LoVo (cell line): ENCODE data around the gene LRRC15.
A peak's percentile ranks its signal among the peaks of the same experiment; 100 is the strongest.

ENCODE experiments used
- DNase-seq: peaks from one replicate; pipeline ENCODE4 v3.0.0-alpha.2; 2016; ENCODE audit warnings: low spot score

LRRC15 gene

DNA sequence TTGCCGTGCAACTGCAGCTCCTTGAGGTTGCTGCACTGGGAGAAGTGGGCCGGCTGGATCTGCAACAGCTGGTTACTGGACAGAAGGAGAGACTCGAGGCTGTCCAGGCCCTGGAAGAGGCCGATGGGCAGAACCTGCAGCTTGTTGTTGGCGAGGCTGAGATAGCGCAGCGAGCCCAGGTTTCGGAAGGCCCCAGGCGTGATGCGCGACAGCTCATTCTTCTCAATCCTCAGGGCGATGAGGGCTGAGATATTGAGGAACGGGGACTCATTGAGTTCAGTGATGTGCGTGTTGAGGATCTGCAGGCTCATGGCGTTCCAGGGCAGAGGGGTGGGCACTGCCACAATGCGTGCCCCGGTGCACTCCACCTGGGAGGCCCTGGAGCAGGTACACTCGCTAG lies 9.0 kb downstream of the LRRC15 start:
- DNase-seq: no peak

DNA sequence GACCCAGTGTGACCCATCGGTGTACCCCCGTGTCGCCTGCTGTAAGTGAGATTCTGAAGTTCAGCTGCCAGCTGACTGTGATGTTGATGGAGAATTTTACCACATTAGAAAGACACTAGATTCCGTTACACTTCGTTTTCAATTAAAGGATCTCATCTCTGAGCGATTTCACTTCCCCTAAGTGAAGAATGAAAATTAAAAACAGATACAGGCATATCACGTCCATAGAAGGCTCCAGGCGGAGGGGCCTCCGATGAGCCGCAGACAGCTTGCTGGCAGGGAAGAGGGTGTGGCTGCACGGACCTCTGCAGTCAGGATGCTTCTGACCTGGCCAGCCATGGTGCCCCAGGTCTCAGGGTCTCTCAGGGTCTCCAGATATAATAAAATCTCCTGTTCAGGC lies 11.9 kb downstream of the LRRC15 start:
- no peak for DNase-seq

DNA sequence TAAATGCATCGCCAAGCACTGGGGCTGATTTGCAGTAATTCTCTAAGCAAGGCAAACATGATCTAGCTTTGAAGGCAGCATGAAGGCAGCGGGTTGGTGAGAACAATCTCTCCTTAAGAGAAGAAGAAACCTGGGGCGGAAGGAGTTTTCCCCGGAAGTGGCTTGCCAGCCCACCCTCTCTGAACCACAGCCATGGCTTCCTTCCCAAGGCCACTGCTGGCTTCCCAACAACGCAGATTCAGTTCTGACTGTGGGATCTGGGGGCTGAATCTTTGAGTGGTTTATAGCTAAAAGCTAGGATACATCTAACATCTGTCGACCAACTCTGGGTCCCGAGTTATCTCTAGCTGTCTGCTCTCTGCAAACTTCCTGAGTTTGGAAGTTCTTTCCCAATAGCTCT lies 14.2 kb downstream of the LRRC15 start:
- no peak for DNase-seq

DNA sequence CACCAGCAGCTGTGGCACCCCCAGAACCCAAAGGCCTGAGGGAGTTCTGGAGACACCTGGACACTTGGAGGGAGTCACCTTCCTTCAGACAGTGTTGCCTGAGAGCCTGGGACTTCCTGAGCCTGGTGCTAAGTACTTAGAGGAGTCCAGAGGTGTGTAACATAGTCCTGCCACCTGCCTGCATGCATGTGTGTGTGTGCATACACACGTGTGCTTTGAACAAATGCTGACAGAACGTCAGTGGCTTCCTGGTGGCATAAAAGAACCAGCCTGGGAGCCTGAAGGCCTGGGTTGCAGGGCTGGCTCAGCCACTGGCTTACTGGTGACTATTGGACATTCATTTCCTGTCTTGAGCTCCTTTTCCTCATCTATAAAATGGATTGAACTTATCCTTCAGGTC lies 15.2 kb downstream of the LRRC15 start:
- DNase-seq: no peak

DNA sequence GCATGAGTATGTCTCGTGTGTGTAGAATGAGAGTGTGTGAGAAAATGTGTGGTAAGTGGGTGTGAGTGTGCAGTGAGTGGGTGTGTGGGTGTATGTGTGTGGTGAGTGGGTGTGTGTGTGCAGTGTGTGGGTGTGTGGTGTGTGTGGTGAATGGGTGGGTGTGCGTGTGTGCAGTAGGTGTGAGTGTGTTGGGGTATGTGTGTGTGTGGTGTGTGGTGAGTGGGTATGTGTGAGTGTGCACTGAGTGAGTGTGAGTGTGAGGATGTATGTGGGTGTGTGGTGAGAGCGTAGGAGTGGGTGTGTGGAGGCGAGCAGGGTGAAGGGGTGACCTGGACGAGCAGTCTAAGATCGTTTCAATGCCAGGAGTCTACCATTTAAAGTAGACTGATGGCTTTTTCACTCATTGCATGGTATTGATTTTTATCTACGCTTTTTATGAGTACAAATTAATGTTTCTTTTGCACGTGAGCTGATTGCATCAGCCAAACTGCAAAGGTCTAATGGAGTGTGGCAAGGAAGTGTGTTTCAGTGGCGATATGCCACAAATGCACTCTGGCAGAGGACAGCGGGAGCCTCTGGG lies 16.8 kb downstream of the LRRC15 start:
- no peak for DNase-seq

DNA sequence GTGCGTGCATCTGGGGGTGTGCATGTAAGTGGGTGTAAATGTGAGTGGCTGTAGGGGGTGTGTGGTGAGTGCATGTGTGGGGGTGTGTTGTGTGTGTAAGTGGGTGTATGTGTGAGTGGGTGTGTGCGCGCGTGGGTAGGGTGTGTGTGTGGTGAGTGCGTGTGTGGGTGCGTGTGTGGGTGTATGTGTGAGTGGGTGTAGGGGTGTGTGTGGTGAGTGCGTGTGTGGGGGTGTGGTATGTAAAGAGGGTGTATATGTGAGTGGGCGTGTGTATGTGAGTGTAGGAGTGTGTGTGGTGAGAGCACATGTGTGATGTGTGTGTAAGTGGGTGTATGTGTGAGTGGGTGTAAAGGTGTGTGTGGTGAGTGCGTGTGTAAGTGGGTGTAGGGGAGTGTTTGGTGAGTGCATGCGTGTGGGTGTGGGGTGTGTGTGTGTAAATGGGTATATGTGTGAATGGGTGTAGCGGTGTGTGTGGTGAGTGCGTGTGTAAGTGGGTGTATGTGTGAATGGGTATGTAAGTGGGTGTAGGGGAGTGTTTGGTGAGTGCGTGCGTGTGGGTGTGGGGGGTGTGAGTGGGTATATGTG lies 17.5 kb downstream of the LRRC15 start:
- DNase-seq: no peak

DNA sequence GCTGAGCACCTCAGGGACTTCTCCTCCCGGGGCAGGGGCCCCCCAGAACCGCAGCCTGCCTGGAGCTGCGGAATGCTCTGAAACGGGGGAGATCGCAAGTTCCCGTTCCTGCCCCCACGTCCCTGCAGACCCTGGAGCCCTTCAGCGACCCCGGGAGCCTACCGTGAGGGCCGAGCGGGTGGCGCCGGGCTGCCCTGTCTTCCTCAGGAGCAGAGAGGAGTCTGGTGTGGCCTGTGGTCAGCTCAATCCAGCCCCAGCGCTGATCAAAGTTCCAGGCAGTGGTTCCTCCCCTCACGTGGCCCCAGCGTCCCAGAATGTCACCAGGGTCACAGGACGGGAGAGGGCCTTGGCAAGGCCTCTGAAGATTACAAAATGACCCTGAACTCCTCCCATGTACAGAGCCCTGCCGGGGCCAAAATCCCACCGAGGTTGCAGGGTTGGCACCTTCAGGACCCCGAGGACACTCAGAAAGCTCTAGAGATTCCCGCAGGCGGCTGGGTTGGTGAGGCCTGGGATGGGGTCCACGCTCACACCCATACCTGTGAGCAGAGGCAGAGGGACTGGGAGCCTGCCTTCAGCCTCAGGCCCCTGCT lies 18.4 kb downstream of the LRRC15 start, which contains the start of gene CPN2:
TSS of gene CPN2 (minus strand) at position 249 of the 593 bp plus-strand sequence. CDS start 8,626 bp downstream, outside the sequence.
- DNase-seq: no peak

DNA sequence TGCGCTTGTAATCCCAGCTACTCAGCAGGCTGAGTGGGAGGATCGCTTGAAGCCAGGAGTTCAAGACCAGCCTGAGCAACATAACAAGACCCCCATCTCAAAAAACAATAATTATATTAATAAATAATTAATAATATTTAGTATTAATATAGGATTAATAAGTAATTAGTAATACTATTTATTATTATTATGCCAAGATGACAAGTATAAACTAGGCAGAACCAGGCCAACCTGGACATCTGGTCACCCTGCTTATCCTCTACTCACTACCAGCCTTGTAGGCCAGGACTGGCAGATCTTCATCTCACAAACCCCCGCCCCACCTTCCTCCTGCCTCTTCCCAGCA lies 18.8 kb downstream of the LRRC15 start:
- DNase-seq: no peak

DNA sequence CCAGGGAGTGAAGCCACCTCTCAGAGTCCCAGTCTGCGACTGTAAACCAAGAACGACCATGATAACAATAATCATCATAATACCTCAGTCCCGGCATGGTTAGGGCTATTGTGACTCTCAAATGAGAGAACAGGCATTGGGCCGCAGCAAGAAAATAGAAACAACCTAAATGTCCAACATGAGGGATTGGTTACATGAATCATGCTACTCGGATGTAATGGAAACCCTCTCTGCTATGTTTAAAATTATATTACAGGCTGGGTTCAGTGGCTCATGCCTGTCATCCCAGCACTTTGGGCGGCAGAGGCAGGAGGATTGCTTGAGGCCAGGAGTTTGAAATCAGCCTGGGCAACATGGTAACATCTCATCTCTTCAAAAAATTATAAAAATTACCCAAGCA lies 21.2 kb downstream of the LRRC15 start:
- DNase-seq: no peak

DNA sequence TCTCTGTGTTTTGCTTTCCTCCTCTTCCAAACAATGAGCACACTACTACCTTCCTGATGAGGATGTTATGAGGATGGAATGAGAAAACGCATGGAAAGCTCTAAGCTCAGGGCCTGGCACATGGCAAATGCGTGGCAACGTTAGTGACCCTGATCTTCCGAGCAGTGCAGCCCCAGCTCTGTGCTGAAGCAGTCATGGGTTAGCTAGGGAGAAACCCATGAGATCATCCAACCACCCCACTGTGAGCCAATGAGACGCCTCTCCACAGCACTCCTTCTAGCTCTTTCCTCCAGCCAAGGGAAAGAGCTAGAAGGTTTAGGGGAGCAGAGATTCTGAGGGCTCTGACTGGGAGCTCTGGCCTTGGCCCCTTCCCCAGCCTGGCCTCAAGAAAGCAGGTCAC lies 22.9 kb downstream of the LRRC15 start:
- no peak for DNase-seq

DNA sequence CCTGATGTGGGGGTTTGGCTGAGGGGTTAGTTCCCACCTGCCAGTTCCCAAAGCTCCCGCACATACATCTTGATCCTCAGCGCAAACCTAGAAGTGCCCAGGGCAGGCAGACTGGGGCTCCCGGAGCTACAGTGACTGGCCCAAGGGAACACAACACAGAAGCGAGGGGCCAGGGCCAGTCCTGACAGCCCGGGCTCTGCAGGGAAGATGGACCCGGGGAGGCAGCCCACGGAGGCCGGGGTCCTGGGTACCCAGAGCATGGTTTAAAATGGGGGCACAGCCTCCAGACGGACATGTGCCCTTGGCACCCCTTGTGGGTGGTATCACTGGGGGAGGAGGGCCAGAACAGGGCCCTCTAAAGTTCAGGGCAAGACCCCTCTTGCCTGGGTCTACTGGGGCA lies 23.5 kb downstream of the LRRC15 start:
- no peak for DNase-seq

DNA sequence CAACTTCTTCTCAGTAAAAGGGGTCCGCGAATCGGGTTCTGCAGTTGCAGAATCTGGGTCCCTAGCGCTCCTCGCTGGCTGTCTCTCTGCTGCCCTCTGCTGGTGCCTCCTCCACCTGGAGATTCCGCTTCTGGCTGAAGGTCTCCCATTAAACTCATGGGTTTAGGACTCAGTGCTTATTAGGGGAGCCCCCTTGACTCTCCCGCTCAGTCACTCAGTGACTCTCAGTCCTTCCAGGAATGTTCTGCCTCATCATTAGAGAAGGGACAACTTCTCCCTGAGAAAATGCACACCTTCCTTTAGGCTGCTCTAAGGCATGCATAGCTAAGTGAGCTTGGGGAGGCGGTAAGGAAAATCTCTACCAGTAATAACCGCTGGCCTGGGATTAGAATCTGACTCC lies 25.5 kb downstream of the LRRC15 start:
- peak; percentile 66 for DNase-seq

DNA sequence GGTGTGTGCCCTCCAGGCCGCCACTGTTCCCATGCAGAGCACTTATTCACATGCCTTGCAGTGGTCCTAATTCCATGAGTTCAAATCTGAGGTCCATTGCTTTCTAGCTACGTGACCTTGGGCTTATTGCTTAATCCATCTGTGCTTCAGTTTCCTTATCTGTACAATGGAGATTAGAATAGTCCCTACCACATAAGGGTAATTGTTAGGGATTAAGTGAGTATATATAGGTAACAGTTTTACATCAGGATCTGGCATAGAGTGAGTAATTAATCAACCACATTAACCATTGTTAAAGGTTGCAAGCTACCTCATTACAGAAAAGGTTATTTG lies 26.0 kb downstream of the LRRC15 start:
- DNase-seq: no peak

DNA sequence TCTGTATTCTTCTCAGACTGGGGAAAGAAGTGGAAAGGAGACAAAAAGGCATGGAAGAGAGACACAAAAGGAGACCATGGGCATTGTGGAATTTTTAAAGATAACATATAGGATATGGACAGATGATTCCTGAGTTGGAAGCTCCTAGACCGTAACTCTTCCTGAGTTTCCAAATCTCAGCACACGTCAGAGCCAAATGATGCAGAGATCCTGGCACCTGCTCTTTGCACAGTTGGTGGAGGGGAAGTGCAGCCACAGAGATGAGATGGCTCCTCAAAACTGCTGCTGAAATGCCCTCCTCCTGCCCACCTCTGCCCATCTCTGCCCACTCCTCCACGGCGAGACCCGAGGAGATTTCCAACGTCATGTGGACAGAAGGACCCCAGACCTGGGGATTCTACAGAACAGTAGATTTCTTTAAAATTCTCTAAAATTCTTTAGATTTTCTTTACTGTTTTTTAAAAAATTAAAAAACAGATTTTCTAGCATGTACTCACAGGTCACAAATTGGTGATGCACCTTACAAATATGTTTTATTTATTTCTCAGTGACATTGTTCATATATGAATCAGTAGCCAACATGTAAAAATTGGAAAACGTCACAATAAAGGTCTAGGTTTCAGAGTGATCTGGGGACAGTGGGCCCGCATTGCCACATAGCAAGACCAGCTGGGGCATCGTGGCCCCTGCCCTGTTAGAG lies 26.5 kb downstream of the LRRC15 start:
- no peak for DNase-seq

DNA sequence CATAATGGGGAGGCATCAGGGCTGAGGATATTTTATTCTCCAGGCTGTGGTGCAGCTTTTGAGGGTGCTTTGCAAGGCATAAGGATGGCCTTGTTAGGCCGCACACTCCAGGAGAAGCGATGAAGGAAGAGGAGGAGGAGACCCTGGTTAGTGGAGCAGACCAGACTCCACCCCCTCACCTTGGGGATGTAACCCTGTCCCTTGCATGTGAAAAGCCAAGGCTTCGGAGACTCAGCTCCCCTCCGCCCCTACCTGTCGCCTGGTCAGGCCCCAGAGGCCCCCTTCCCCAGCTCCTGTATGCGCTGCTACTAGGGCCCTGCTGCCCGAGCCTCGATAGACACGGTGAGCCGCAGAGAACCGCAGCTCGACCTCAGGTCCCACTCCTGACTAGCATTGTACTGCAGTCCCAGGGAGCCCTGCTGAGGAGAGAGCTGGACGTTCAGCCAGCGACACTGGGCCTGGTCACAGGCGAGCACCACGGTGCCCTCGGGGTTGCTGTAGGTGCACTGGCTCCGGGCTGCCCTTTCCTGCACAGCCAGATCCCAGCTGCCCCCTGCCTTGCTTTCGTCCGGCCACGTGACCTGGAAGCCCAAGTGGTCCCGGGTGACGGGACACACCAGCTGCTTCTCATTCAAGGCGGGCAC lies 28.7 kb downstream of the LRRC15 start:
- DNase-seq: no peak

DNA sequence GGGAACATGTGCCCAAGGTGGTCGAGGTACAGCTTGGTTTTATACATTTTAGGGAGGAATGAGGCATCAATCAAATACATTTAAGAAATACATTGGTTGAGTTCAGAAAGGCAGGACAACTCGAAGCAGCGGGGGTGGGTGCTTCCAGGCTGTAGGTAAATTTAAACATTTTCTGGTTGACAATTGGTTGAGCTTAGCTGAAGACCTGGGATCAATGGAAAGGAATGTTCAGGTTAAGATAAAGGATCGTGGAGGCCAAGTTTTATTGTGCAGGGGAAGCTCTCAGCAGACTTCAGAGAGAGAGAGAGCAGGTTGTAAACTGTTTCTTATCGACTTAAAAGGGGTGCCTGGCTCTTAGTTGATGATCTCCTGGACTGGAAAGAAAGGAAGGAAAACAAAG lies 29.7 kb downstream of the LRRC15 start:
- no peak for DNase-seq

DNA sequence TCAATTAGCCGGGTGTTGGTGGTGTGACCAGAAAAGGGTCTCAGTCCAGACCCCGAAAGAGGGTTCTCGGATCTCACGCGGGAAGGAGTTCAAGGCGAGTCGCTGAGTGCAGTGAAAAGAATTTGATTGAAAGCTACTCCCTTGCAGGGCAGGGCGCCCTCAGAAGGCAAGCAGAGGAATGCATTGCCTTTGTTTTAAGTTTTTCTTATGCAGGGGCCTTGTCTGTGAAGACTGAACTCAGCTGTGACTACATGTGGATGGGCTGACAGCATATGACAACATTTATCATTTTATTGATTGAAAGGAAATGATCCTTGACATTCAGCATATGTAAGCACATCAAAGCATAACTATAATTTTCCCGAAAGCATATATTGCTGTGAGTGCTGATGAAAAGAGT lies 30.2 kb downstream of the LRRC15 start:
- no peak for DNase-seq

DNA sequence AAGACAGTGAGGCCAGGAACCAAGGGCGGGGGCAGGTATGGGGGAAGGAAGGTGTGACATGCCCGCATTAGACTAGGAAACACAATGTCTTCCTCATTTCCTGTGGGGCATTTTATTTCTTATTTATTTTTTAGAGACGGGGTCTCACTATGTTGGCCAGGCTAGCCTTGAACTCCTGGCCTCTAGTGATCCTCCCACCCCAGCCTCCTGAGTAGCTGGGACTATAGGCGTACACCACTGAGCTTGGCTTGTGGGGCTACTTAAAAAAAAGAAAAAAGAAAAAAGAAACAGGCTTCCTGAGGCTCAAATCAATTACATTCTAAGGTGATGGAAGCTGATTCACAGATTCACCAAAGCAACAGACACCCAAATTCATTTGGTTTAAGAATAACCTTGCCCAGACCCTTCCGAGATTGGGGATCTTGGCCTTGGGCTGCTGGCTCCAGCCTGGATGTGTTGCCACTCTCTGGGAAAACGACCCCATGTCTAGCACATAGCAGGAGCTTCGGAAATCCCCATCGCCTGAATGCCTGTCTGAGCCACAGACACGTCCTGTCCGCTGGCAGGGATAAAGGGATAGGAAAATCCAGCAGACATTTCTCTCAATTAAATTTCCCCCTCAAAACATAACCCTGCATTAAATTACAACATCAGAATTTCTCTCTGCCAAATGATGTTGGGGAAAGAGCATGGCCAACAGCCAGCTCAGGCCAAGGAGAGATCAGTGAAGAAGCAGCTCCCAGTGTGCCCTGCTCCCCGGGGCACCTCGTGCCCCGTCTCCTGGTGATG lies 31.4 kb downstream of the LRRC15 start:
- no peak for DNase-seq

DNA sequence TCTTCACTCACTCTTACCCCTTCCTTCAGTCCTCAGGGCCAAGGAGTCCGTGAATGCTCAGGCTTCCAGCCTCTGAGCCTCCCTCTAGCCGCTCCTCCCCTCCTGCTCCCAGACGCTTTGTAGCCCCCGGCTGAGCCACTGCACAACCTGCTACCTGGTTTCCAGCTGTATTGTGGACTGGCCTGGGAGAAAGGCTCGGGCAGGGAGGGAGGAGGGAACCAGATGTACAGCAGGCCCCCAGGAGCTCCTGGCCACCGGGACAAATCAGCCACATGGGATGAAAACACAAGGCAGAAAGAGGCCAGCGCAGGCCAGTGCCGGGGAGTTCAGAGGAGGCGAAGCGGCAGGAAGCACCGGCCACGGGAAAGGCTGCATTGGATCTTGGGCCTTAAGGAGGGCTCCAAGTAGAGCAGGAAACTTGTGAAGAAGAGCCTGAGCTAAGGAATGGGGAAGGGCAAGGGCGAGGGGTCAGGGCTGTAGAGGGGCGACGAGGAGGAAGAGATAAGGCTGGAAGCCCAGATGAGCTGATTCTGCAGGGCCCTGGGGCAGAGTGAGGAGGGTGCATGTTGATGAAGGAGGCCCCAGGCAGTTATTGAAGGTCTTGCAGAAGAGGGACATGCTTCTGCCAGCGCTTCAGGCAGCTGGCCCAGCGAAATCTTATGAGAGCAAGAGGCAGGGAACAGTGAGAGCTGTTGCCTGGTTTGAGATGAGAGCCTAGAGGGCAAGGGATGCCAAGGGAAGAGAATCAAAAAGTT lies 32.8 kb downstream of the LRRC15 start:
- no peak for DNase-seq

DNA sequence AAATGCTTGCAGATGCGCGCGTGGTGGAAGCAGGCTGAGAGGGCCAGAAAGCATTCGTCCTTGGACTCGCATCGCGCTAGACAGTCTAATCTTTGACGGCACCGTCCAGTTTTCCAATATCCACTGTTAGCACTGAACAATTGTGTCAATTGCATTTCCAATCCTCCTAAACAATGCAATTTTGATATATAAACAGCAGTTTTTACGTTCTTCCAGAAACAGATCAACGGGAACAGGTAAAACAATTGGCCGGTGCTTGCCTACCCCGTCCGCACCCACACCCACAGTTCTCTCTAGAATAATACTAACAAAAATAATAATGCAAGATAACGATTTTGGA lies 35.6 kb downstream of the LRRC15 start:
- no peak for DNase-seq

DNA sequence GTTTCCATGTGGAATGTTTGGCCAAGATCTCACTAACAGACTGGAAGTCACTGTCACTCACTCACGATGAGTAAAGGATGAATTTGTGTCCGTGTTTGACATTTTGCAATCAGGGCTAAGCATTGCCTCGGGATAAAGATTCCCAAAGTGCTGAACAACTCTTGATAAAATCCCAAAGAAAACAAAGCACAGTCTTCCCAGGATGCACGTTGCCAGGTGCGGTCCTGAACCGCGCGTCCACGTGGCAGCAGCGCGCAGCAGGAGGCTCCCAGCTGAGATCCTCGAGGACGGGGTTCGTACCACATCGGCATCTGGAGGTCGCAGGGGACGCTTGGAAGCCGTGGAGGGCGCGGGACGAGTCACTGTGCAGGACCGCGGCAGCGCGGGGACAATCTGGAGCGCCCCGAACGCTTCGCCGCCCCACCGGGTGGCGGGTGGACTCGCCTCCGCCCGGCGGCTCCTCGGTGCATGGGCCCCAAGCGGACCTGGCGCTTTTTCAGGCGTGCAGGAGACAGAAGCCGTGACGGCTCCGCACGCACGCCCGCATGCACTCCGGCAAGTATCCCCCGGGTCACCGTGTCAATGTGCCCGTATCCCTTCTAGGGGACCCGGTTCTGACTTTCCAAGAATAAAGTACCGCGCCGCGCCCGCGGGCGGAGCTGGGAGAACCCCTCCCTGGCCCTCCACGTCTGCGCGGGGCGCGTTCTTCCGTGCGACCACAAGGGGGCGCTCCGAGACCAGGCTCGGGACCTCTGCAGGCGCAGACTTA lies 36.1 kb downstream of the LRRC15 start:
- DNase-seq: peak; percentile 86
